Left hindlimb (tissue), 1 donor: Measurements from ENCODE around the gene HLA-DQA1.
"Not testable (repeated sequence)": the region's sequence is repeated elsewhere in the genome, so short reads cannot be mapped to it uniquely, and the experiment has no call there.

Experiments
- DNase-seq: peaks from one replicate; pipeline ENCODE4 v3.0.0-alpha.2; 2018

The HLA-DQA1 gene

GRCh38 chr6:32637219-32637880 lies at the start of gene HLA-DQA1:
TSS of gene HLA-DQA1 (plus strand) at chr6:32637406. CDS start at chr6:32637459, 53 bp downstream.
- no peak for DNase-seq

DNA sequence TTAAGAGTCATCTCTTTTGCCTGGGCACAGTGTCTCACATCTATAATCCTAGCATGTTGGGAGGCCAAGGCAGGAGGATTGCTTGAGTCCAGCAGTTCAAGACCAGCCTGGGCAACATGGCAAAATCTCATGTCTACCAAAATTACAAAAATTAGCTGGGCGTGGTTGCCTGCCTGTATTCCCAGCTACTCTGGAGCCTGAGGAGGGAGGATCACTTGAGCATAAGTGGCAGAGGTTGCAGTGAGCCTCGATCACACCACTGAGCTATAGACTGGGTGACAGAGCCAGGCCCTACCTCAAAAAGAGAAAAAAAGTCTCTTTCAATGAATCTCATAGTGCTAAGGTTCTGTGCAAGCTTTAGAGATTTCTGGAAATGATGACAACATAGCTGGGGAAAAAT lies 49.0 kb upstream of the HLA-DQA1 start:
- DNase-seq = no peak

GRCh38 chr6:32589596-32590449 lies 47.4 kb upstream of the HLA-DQA1 start, which contains the start of gene HLA-DRB1:
TSS of gene HLA-DRB1 (minus strand) at chr6:32589848. CDS start at chr6:32589742, 106 bp downstream.
- DNase-seq = no peak

DNA sequence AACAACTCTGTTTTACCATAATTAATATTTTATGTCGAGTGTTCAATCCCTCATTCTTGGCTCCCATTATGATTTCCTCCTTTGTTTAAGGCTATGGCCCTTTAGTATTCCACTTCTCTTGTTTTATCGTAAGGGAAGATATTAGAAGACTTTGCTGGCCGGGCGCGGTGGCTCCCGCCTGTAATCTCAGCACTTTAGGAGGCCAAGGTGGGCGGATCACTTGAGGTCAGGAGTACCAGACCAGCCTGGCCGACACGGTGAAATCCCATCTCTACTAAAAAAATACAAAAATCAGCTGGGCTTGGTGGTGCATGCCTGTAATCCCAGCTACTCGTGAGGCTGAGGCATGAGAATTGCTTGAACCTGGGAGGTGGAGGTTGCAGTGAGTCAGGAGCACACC lies 46.5 kb upstream of the HLA-DQA1 start:
- DNase-seq = not testable (repeated sequence)

GRCh38 chr6:32597024-32597423 lies 40.2 kb upstream of the HLA-DQA1 start:
- no peak for DNase-seq

DNA sequence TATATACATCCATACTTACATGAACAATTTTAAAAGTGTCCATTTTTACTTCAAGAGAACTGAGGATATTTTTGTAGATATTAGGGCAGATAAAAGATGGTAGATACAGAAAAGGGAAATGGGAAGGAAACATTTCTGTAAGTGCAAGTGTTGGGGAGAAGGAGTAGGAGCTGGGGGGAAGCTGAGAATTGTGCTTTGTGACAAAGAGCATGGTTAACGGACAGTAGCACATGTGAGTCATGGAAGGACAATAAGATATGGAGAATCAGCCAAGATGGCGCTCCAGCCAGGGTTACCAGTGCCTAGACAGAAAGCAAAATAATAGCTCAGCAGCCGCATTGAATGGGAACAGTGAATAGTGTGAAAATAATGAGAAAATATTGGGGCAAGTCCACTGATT lies 34.8 kb upstream of the HLA-DQA1 start:
- no peak for DNase-seq

DNA sequence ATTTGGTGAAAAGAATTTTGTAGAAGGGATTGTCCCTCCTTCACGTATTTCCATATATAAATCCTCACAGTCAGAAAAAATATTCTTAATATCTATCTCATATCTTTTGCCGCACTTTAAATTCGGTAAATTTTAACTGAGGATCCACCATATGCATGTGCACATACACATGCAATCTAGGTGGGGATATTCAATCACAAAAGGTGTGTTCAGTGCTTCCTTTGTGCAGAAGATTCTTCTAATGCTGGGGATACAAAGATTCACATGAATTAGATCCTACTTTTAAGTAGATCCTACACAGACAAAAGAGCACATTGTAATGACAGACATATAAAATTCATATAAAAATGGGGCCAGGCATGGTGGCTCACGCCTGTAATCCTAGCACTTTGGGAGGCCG lies 34.0 kb upstream of the HLA-DQA1 start:
- no peak for DNase-seq

- no peak for DNase-seq
Measured at GRCh38 chr6:32603888-32604287, 33.3 kb upstream of the HLA-DQA1 start.

DNA sequence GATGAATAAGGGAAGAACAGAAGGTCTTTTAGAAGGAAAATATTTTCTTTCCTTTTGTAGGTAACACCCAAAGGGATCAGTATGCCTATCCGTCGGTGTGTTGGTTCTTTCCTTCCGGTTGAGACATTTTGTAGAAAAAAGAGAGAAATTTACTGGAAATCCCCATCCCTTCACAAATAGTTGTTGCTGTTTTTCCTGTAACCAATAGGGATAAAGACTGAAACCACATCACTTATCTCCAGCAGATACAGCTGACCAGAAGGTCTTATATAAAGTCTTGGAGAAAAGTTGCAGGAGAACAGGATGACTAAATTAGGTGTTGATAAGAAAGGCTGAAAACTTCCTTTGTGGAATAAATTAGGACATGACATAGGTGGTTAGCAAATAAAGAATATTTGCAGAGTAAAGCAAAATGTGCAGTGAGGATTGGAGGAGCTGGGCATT lies 32.8 kb upstream of the HLA-DQA1 start:
- no peak for DNase-seq

DNA sequence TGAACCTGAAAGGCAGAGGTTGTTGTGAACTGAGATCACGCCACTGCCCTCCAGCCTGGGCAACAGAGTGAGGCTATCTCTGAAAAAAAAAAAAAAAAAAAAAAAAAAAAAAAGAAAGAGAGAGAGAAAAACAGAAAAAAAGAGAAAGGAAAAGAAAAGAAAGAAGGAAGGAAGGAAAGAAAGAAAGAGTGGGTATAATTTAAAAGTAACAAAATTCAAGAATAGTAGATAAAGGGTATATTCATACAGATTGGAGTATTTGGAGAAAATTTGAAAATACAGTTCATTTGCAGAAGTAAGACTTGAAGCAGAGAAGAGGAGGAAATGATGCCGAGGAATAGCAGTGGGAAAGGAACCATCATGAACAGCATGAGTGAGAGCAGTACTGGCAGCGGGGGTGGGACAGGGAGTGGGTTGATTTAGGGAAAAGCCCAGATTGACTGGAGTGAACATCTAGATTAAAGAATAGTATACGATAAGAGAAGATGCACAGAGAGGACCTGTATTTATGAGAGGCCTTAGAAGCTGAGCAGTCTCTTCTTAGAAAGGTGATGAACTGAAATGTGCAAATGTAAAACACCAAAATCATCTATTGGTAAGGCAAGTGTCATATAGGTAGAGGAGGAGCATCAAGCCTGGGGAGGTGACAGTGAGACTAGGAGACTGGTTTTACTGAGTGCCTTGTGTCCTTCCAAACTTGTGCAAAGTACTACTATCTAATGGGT lies 29.8 kb upstream of the HLA-DQA1 start:
- no peak for DNase-seq

- DNase-seq = no peak
Measured at GRCh38 chr6:32607988-32608298, 29.3 kb upstream of the HLA-DQA1 start.

- no peak for DNase-seq
Measured at GRCh38 chr6:32608362-32608761, 28.8 kb upstream of the HLA-DQA1 start.

- DNase-seq = no peak
Measured at GRCh38 chr6:32609391-32609730, 27.8 kb upstream of the HLA-DQA1 start.

DNA sequence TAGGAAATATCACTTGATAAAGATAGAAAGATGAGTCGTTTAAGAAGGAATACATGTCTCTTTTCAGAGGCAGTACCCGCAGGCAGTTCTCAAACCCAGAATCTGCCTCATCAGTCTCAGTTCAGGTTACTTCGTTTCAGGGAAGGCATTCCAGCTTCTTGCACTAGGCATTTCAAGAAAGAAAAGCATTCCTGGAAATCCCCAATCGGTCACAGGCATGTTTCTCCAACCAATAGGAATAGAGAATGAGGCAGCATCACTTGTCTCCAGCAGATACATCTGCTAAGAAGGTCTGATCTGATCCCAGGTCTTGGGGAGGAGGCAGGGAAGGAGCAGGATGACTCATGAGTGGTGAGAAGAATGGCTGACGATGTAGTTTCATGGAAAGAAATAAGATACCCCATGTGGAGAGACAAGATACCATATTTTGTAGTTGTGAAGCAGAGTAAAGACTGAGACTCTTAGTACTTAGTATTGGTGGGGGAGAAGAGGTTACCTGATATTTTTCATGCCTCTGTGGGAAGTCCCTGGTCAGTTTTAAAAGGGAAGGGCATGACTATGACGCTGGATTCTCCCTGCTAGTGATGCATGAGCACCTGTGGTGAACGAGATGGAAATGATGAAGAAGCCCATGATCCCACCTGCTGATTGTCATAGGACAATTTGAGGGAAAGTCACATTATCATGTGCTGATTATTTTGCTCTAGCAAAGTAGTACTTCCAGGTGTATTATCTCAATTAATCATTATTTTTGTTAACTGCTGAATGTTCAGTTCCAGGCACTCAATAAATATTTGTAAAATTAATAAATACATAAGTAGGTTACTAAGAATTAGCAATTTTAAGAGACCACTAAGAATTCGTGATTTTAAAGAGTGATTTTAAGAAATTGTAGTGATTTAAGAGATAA lies 27.2 kb upstream of the HLA-DQA1 start:
- DNase-seq = peak; percentile 39

GRCh38 chr6:32610682-32611296 lies 26.4 kb upstream of the HLA-DQA1 start:
- DNase-seq = no peak

DNA sequence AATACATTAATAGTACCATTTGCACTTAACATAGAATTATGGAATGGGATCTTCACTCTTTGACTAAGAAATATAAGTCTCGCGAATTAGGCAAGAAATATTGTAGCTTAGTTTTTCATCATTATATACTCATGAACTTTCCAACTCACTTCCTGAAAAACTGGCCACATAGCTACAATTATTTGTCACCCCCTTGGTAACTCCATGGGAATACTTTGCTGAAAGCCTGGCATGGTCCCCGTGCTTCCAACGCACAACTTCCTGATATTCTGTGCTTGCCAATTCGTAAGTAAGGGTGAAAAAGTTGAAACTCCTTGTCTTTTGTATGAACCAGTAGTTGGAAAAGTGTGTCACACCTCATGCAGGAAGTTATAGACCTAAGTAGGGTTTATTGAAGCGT lies 23.7 kb upstream of the HLA-DQA1 start:
- DNase-seq = no peak

DNA sequence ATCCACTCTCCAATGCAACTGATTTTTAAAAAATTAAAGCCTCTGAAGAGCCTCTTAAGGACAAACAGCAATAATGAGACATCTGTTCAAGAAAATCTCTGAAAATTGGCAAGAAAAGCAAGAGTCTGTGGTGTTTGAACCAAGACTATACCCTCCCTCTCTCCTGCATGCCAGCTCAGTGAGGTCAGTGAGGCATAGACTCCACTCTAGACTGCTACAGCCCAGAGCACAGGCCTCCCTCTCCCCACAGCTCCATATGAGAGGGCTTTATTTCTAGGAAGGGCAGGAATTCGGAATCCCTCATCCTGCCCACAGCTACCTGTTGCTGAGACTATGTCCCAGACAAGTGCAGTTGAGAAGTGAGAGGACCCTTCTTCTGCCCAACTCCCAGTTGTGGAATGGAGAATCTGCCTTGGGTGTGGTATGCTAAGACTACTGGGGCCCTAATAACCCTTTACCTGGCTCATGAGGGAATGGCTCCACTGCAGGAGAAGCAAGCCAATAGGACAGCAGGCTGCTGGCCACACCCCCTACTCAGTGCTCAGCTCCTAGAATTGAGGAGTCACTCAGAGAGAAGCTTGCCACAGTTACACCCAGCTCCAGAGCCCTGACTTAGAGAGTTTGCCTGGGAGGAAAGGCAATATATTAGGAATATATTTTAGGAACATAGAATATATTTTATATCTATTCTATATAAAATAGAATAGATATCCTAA lies 22.7 kb upstream of the HLA-DQA1 start:
- DNase-seq = no peak

DNA sequence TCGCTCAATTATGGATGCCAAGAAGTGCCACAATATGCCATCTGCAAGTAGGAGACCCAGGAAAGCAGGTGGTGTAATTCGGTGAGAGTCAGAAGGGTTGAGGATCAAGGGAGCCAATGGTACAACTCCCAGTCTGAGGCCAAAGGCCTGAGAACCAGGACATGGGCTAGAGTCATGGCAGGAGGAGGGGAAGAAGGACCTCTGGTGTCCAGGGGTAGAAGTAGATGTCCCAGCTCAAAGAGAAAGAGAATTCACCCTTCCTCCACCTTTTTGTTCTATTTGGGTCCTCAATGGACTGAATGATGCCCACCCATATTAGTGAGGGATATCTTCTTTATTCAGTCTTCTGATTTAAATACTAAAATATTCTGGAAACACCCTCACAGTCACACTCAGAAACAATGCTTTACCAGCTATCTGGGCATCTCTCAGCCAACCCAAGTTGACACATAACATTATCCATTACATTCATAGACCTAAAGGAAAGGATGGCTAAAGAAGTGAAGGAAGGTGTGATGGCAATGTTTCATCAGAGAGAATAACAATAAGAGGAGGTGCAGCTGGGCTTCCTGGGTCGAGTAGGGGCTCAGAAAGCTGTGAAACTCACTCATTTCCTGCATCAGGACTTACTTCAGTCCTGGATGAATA lies 21.2 kb upstream of the HLA-DQA1 start:
- DNase-seq = no peak

- DNase-seq = no peak
Measured at GRCh38 chr6:32617751-32618150, 19.5 kb upstream of the HLA-DQA1 start.

- DNase-seq = no peak
Measured at GRCh38 chr6:32621372-32621771, 15.8 kb upstream of the HLA-DQA1 start.
